HG03354 (cell line): ENCODE data around the gene LMTK2.

Experiments
- ATAC-seq: cut with Tn5 transposase; IDR thresholded peaks from one replicate; pipeline ENCODE4 v1.9.1; 2021; ENCODE audit warnings: mild to moderate bottlenecking; ENCODE audit not compliant: unreplicated experiment, poor library complexity, severe bottlenecking

LMTK2 gene

DNA sequence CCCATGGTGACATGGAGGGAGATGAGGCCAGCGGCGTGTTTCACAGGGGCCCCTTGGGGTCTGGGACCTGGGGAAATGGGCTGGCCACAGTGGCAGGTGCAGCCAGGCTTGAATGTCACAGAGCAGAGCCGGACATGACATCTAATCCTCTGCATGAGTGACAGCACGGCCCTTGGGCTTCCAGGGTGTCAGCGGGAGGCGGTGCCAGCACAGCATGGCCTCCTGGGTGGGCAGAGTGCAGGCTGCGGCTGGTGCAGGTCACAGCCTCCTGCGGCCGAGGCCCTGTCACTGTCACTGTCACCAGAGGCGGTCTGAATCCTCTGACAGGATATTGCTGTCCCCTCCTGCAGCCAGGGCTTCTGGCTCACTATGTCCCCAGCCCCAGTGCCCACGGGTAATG lies 122.8 kb downstream of the LMTK2 start:
- no peak for ATAC-seq

- no peak for ATAC-seq
Measured at GRCh38 chr7:98229991-98230745, 123.5 kb downstream of the LMTK2 start.

DNA sequence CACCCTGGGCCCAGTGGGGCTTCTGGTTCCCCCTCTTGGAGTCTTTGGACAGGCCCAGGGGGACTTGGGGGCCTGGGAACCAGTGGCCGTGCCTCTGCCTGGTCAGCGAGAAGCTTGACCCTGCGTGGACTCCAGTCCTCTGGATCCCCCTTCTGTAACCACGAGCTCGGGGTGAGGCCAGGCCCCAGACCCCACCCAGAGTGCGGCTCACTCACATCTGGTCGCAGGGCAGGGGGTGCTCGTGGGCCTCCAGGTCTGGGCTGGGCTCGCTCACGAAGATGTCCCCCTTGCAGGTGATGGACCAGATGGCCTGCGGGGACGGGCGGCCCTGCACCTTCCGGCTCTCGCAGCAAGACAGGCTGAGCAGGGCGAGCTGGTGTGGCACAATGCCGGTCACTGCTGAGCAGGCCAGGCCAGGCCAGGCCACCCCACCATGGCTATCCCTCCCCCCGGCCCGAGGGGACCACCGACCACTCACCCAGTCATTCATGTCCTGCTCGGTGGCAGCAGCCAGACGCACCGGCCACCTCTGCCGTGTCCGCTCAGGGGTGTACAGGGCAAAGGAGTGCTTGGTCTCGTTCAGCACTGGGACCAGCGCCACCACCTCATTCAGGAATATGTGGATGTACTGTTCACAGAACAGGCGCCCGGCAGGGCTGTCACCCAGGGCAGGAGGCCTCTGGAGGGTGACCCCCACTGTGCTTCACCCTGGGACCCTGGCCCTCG lies 124.2 kb downstream of the LMTK2 start:
- no peak for ATAC-seq

DNA sequence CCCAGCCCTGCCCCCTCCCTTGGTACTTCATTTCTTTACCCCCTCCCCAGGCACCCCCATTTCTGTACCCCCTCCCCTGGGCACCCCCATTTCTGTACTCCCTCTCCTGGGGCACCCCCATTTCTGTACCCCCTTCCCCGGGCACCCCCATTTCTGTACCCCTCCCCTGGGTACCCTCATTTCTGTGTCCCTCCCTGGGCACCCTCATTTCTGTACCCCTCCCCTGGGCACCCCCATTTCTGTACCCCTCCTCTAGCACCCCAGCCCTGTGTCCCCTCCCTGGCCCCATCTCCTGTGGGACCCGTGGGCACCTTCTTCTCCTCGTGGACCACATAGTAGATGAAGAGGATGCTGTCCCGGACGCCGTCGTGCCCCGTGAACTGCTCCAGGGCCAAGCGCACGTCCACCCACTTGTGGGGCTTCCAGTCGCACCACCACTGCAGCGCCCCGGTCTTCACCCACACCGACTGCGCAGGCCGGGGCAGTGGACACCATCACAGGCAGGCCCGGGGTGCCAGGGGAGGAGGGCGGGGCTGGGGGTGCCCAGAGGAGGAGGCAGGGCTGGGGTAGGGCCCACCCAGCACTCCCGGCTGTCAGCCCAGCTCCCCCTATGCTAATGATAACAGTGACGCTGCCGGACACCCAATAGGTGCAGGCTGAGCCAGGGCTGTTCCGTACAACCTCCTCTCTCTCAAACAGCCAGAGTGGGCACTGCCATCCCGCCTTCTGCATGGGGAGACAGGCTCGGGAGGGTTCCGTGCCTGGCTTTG lies 125.0 kb downstream of the LMTK2 start:
- no peak for ATAC-seq

DNA sequence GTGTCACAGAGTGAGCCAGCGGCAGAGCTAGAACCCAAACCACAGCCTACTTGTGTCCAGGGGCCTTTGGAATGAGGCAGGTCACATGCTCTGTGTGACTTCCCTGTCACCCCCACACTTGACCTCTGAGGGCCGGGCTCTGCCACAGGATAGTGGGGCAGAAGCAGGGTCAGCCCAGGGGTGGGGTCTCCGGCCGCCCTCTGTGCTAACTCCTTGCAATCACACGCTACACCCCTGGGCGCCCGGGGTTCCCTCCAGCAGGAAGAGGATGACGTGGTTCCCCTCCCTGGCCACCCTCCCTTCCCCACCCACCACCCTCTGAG lies 125.6 kb downstream of the LMTK2 start:
- no peak for ATAC-seq

DNA sequence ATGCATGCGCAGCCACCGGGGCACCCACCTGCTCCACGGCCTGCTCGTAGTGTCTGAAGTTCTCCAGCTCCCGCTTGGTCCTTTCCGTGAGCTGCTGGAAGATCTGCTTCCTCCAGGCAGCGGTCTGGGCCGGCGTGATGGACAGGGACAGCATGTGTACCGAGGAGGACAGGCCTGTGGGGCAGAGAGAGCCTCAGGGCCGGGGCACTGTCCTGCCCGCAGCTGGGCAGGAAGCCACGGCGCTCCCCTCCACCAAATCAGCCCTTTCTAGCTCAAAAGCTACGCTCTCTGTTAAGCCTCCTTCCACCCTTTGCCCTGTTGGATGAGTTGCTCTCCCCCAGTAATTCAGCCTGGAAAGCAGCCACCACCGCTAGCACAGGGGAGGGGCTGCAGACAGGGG lies 126.1 kb downstream of the LMTK2 start:
- ATAC-seq, result no peak

DNA sequence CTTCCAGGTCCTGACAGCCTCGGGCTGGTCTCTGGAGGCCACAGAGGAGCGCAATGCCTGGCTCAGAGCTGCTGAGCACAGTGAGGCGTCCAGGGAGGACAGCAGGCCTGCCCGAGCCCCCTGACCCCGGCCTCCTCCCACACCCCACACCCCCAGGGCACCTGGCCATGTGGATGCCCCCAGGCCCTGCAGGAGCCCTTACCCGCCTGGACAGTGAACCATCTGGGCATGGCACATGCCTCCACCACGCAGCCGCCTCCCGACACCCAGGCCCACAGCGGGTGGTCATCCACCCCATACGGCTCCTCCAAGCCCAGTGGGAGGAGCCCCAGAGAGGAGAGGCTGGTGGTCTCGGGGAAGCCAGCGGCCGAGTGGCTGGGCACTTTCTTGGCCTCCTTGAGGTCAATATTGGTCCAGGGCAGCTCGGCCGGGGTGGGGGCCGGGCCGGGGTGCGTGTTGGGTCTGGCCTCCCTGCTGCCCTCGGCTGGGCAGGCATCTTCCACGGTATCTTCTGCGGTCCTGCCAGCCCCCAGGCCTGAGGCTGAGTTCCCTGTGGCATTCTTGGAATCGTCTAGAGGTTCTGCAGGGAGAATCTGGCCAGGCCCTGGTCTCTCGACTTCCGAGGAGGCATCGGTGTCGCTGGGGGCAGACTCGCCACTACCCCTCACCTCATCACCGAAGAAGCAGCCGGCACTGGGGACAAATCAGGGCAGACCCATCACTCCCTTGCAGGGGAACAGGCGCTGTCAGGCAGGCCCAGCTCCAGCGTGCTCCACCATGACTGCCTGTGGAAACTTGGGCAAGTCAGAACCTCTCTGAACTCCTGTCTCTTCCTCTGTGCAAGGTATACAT lies 126.8 kb downstream of the LMTK2 start:
- ATAC-seq, result no peak

DNA sequence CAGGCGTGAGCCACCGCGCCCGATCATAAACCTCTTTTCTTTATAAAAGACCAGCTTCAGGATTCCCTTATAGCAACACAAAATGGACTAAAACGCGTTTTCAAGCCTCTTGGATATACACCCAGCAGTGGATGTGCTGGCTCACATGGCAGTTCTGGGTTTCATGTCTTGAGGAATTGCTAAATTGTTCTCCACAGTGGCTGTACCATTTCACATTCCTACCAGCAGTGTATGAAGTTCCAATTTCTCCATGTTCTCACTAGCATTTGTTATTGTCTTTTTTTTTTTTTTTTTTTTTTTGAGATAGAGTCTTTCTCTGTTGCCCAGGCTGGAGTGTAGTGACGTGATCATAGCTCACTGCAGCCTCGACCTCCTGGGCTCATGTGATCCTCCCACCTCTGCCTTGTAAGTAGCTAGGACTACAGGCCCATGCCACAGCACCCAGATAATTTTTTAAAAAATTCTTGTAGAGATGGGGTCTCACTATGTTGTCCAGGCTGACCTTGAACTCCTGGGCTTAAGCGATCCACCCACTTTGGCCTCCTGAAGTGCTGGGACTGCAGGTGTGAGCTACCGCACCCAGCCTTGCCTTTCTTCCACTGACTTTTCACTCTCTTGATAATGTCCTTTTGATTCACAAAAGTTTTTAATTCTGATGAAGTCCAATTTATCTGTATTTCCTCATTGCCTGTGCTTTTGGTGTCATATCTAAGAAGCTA lies 127.9 kb downstream of the LMTK2 start:
- no peak for ATAC-seq

DNA sequence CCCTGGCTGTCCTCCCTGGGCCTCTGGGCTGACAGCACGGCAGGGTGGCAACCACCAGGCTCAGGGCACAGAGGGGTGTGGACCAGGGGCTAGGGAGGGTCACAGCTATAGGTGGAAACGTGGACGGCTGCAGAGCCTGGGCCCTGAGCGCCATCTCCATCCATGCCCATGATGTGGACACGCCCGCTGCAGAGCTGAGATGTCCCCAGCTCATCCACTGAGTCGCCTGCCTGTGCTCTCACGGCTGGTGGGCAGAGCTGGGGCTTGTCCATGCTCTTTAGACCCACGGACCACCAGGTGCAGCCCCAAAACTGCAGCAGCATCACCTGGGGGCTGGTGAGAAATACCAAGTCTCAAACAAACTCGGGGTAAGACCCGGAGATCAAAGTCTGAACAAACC lies 129.2 kb downstream of the LMTK2 start:
- ATAC-seq, result no peak

GRCh38 chr7:98236355-98237185 lies 129.9 kb downstream of the LMTK2 start:
- ATAC-seq, result no peak

DNA sequence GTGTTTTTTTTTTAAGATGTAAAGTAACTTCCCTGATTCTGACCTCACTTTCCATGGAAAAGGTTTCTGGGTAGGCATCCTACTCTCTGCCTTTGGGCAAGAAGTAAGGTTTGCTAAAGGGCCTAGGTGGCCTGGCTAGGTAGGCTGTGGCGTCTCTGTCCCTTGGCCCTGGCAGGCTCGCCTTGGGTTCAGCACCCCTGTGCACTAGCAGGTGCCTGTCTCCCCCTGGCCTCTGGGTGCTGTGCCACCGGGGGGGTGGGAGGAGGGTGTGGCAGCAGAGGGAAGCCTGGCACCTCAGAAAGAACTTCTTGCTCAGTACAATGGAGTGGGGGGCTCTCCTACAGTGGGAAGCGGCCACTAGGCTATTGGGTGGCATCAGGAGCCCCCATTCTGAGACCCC lies 131.4 kb downstream of the LMTK2 start:
- ATAC-seq, result no peak

DNA sequence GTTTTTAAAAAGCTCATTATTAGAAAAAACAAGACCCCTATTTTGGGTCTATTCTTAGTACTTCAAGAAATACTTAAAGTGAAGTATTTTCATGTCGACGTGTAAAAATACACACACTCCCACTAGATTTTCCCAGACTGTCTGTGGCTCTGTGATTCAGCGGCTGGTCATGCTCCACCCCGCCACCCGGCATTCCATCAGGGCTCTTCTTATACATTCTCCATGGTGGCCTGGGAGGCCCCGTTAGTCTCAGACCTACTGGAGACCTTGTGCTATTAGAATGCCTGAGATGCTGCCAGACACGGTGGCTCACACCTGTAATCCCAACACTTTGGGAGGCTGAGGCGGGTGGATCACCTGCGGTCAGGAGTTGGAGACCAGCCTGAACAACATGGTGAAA lies 132.3 kb downstream of the LMTK2 start:
- ATAC-seq, result no peak

DNA sequence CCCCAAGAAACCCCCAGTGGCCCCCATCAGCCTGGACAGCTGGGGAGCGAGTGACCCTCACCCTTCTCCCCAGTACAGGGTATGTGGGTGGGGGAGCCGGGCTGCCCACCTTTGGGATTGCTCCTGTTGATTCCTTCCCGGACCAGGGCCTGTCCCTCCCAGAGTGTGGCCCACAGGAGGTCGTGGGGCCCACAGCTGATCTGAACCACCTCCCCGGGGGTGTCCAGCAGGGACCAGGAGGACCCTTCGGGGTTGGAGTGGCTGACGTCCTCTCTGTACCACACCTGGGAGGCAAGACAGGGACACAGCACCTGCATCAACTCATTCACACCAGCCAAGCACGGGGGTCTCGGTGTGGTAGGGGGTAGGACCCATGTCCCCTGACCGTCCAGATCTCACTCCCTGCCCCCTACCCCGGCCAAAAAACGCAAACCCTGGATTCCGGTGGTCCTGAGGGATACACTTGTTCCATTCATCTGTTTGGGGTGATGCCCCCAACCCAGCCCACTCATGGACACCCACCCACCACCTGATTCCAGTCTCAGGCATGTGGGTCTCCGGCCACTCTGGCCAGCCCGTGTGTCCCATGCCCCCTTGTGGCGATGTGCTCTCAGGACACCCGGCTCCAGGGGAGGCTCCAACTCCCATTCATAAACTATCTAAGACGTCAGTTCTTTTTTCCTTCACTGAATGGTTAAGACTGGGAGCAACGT lies 134.5 kb downstream of the LMTK2 start:
- ATAC-seq, result no peak

DNA sequence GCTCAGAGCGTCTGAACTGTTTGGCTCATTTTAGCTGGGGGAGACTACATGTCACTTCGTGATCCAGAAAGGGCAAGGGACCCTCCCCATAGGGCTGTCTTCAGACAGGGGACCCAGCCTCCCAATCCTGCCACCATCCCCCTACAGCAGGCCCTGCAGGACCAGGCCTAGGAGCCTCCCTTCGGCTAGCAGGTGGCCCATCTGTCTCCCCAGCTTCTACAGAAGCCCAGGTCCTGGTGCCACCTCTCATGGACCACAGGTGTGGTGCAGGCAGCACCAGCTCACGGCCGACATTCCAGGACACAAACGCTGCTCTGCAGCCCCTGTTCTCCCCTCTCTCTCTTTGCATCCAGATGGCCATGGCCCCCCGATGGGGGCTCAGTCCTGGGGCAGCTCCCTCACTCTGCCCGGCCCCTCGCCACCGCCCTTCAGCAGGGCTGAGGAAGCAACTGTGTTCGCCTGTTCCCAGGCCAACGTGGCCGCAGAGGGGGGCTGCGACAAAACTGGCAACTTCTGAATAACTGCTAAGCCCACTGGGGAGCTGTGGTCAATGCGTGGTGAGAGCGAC lies 135.1 kb downstream of the LMTK2 start:
- no peak for ATAC-seq

GRCh38 chr7:98242342-98242741 lies 135.7 kb downstream of the LMTK2 start:
- no peak for ATAC-seq

DNA sequence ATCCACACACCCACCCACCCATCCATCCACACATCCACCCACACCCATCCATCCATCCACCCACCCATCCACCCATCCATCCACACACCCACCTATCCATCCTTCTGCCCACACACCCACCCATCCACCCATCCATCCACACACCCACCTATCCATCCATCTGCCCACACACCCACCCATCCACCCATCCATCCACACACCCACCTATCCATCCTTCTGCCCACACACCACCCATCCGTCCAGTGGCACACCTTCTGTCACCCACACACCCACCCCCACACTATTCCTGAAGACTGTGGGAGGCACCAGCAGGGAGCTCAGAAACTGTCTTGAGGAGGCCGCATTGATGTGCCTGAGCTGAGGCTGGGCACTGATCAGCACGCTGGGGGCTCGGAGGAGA lies 136.3 kb downstream of the LMTK2 start:
- ATAC-seq, result no peak

GRCh38 chr7:98244871-98245270 lies 138.2 kb downstream of the LMTK2 start:
- ATAC-seq, result no peak

DNA sequence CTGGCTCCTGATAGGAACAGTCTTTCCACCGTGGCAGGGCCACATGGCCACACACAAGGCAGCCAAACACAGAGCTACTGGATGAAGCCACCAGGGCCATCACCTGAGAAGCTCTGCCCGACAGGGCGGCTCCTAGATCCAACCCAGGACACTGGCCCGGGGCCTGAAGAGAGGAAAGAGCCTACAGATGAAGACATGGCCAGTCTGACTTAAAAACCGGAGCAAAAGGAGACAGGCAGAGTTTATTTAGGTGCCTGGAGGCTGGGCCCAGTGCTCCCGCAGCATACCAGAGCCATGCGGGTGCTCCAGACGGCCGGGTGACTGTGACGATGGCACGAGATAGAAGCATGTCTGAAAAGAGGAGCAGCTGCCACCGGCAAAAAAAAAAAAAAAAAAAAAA lies 141.5 kb downstream of the LMTK2 start:
- no peak for ATAC-seq
